Adipose tissue (tissue), 3 donors: ENCODE data around the gene ZNF750. TPM values are rescaled to one million over a fixed set of nuclear protein-coding genes. Genes with fewer than 3 reads are reported as not detected.

ENCODE experiments used
- H3K27ac ChIP-seq: one replicate; pipeline ENCODE4 v1.5.1; 2013; ENCODE audit warnings: low read depth, low read length
- WGBS, 3 donors: extraction: QIAGEN DNeasy Blood & Tissue Kit; methylation state at CpG; one replicate each; pipeline ENCODE4 v1.1.7; 2013; 5-methylcytosine and 5-hydroxymethylcytosine counted together
- polyA plus RNA-seq, 3 donors: library from polyadenylated mRNA; stranded (reverse); fragments of 200-250 nt; gene quantifications; one replicate each; pipeline ENCODE4 v1.2.3, GENCODE V29; 2013
- donor health status: healthy with polysubstance abuse.
- donor health status: Bipolar disorder and iron deficiency.
- donor health status: healthy.

The ZNF750 gene
- polyA plus RNA-seq, 3 donors = 0.03 to 0.33 (median 0.22) TPM

- 93 to 94% (median 94%) methylated on average over 16 of the region's 16 CpGs for WGBS, 3 donors
Measured at GRCh38 chr17:82822281-82822680, 17.5 kb downstream of the ZNF750 start.

GRCh38 chr17:82821554-82821953 is 18.3 kb downstream of the ZNF750 start:
- WGBS, 3 donors = 95 to 100% (median 96%) methylated on average over 2 of the region's 2 CpGs
- no peak overlapping the region for H3K27ac ChIP-seq

More at GRCh38 chr17:82822281-82822680, 17.5 kb downstream of the ZNF750 start:
- no peak overlapping the region for H3K27ac ChIP-seq

GRCh38 chr17:82820278-82821251 is 19.3 kb downstream of the ZNF750 start:
- WGBS, 3 donors = 95 to 99% (median 97%) methylated on average over 5 of the region's 5 CpGs
- no peak overlapping the region for H3K27ac ChIP-seq

GRCh38 chr17:82817947-82818346 is 21.9 kb downstream of the ZNF750 start:
- 94 to 100% (median 94%) methylated on average over 5 of the region's 5 CpGs for WGBS, 3 donors
- H3K27ac ChIP-seq = no peak overlapping the region

DNA sequence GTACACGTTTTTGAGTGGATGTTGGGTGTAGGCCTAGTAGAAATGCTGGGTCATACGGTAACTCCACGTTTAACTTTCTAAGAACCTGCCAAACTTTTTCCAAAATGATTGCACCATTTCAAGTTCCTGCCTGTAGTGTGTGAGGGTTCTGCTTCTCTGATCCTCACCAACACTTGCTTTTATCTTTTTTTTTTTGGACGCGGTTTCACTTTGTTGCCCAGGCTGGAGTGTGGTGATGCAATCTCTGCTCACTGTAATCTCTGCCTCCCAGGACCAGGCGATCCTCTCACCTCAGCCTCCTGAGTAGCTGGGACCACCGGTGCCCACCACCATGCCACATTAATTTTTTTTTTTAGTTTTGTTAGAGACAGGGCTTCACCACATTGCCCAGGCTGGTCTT is 23.5 kb downstream of the ZNF750 start:
- H3K27ac ChIP-seq = no peak overlapping the region
- WGBS, 3 donors = 70 to 82% (median 72%) methylated on average over 7 of the region's 7 CpGs

DNA sequence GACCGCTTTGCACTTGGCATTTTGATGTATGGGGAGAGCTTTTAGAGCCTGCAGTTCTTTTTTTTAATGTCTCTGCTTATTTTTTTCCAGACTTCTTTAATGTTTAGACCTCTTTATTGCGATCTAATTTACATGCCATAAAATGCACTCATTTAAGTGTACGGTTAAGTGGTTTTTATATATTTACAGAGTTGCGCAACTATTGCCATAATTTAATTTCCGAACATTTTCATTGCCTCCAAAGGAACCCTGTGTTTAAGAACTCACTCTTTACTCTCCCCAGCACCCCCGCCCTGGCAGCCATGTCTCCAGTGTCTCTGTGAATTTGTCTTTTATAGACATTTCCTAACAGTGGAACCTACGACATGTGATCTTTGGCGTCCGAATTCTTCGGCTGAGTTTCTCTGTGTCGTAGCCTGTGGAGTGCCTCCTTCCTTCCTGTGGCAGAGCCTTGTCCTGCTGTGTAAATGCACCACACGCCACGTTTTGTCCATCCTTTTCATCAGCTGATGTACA is 24.0 kb downstream of the ZNF750 start:
- no peak overlapping the region for H3K27ac ChIP-seq
- 81 to 88% (median 83%) methylated on average over 13 of the region's 13 CpGs for WGBS, 3 donors

GRCh38 chr17:82815354-82815753 is 24.5 kb downstream of the ZNF750 start:
- H3K27ac ChIP-seq = no peak overlapping the region
- WGBS, 3 donors = 85 to 94% (median 87%) methylated on average over 5 of the region's 5 CpGs

- WGBS, 3 donors = 93 to 96% (median 96%) methylated on average over 20 of the region's 20 CpGs
- H3K27ac ChIP-seq = no peak overlapping the region
Measured at GRCh38 chr17:82814834-82815233, 25.0 kb downstream of the ZNF750 start.

- no peak overlapping the region for H3K27ac ChIP-seq
- WGBS, 3 donors = 90 to 95% (median 92%) methylated on average over 23 of the region's 23 CpGs
Measured at GRCh38 chr17:82813299-82814051, 26.3 kb downstream of the ZNF750 start.

DNA sequence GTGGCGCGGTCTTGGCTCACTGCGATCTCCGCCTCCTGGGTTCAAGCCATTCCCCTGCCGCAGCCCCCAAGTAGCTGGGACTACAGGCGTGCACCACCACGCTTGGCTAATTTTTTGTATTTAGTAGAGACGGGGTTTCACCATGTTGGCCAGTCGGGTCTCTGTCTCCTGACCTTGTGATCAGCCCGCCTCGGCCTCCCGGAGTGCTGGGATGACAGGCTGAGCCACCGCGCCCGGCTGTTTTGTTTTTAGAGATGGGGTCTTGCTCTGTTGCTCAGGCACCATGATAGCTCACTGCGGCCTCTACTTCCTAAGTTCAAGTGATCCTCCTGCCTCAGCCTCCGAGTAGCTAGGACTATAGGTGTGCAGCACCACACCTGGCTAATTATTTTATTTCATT is 27.2 kb downstream of the ZNF750 start:
- WGBS, 3 donors = 98 to 99% (median 98%) methylated on average over 17 of the region's 17 CpGs

GRCh38 chr17:82812058-82812457 is 27.8 kb downstream of the ZNF750 start:
- WGBS, 3 donors = 91 to 93% (median 91%) methylated on average over 15 of the region's 15 CpGs
- H3K27ac ChIP-seq = no peak overlapping the region

More for the DNA sequence above, 27.2 kb downstream of the ZNF750 start:
- H3K27ac ChIP-seq = no peak overlapping the region

DNA sequence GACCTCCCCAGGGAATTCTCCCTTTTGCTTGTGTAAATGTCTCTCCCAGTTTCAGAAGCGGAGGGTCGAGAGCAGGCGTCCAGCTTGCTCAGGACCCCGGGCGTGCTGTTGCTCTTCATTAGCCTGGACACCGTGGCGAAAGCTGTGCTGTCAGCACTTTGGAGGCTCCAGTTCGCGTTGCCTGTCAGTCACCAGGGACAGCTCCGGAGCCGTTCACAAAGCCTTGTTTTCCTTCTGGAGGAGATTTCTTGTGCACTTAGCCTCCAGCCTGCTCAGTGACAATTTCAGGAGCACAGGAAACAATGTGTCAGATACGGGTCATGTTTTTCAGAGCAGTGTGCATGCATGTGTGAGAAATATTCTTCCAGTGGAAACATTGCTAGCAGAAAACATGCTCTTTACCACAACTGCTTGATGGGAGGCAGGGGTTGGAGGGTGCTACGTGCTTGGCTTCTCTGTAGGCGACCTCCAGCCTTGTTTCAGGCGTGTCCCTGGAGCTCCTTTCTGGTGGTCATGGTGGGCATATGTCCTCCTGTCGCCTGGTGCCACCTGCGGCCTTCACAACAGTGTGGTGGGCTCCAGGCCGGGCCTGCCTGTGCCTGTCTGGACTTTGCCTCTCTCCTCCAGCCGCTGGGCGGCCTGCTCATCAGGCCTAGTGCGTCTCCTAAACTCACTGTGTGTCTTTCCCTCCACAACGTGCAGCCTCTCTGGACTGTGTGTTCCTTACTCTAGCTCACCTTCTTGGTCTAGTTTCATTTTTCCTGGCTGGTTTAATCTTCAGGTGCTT is 29.0 kb downstream of the ZNF750 start:
- WGBS, 3 donors = 89 to 94% (median 91%) methylated on average over 22 of the region's 22 CpGs
- H3K27ac ChIP-seq = no peak overlapping the region

- H3K27ac ChIP-seq = no peak overlapping the region
- WGBS, 3 donors = 88% methylated on average over 35 of the region's 35 CpGs
Measured at GRCh38 chr17:82808921-82809905, 30.6 kb downstream of the ZNF750 start.

- H3K27ac ChIP-seq = no peak overlapping the region
- 84 to 93% (median 93%) methylated on average over 8 of the region's 8 CpGs for WGBS, 3 donors
Measured at GRCh38 chr17:82808006-82808405, 31.8 kb downstream of the ZNF750 start.

- no peak overlapping the region for H3K27ac ChIP-seq
- 79 to 84% (median 83%) methylated on average over 20 to 21 of the region's 21 CpGs for WGBS, 3 donors
Measured at GRCh38 chr17:82807562-82807961, 32.3 kb downstream of the ZNF750 start.

DNA sequence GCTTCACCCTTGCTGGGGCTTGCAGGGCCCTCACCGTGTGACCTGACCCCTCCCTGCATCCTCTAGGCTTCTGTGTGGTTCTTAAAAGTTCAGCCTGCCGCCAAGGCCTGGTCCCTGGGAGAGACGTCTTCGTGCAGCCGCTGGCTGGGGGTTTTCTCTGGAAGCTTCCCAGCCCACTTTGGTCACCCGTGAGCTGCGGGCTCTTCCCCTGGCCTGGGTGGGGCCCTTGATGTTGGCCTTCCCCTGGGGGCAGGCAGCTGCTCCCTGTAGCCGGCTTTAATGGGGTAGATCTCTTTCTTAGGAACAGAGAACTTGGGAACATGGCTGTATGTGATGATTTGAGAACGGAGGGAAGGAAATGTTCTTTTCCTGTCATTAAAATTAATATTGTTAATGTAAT is 32.7 kb downstream of the ZNF750 start:
- no peak overlapping the region for H3K27ac ChIP-seq
- 65 to 83% (median 69%) methylated on average over 9 of the region's 9 CpGs for WGBS, 3 donors

- 79 to 86% (median 84%) methylated on average over 20 to 21 of the region's 21 CpGs for WGBS, 3 donors
Measured at GRCh38 chr17:82806645-82807044, 33.2 kb downstream of the ZNF750 start.

More at GRCh38 chr17:82806645-82807044, 33.2 kb downstream of the ZNF750 start:
- H3K27ac ChIP-seq = no peak overlapping the region
